Epithelial cell of proximal tubule (primary cell): ENCODE measurements around the gene FBXW9. TPM values are rescaled to one million over a fixed set of nuclear protein-coding genes. Genes with fewer than 3 reads are reported as not detected.
"Not testable (repeated sequence)": the region's sequence is repeated elsewhere in the genome, so short reads cannot be mapped to it uniquely, and the experiment has no call there.

Source experiments
- DNase-seq: peaks from one replicate; pipeline ENCODE4 v3.0.0-alpha.2; 2011; ENCODE audit warnings: low read depth
- H3K4me3 ChIP-seq: 2 replicates; pipeline ENCODE4 v1.5.1; 2011; ENCODE audit warnings: low read depth, mild to moderate bottlenecking, low read length
- total RNA-seq: library from RNA; depleted of rRNA; stranded (reverse); fragments of >200 nt; gene quantifications from 2 replicates; pipeline ENCODE4 v1.2.3, GENCODE V29; 2015
- TF ChIP-seq, protein P1 (sequence below): conservative IDR thresholded peaks from 2 replicates; pipeline ENCODE4 v1.5.1; 2012; ENCODE audit warnings: low read depth, mild to moderate bottlenecking, low read length

Gene FBXW9
- total RNA-seq, 1 donor from 2014 or later: 18.5 TPM

DNA sequence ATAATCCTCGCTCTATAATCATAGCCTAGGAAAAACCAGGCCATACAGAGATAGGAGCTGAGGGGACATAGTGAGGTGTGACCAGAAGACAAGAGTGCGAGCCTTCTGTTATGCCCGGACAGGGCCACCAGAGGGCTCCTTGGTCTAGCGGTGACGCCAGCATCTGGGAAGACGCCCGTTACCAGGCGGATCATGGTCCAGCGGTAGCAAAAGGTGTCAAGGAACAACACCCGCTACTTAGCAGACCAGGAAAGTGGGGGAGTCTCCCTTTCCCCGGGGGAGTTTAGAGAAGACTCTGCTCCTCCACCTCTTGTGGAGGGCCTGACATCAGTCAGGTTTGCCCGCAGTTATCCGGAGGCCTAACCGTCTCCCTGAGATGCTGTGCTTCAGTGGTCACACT lies 15.6 kb upstream of the FBXW9 start:
- DNase-seq: not testable (repeated sequence)
- TF ChIP-seq, protein P1, sequence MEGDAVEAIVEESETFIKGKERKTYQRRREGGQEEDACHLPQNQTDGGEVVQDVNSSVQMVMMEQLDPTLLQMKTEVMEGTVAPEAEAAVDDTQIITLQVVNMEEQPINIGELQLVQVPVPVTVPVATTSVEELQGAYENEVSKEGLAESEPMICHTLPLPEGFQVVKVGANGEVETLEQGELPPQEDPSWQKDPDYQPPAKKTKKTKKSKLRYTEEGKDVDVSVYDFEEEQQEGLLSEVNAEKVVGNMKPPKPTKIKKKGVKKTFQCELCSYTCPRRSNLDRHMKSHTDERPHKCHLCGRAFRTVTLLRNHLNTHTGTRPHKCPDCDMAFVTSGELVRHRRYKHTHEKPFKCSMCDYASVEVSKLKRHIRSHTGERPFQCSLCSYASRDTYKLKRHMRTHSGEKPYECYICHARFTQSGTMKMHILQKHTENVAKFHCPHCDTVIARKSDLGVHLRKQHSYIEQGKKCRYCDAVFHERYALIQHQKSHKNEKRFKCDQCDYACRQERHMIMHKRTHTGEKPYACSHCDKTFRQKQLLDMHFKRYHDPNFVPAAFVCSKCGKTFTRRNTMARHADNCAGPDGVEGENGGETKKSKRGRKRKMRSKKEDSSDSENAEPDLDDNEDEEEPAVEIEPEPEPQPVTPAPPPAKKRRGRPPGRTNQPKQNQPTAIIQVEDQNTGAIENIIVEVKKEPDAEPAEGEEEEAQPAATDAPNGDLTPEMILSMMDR: peak; percentile 8

DNA sequence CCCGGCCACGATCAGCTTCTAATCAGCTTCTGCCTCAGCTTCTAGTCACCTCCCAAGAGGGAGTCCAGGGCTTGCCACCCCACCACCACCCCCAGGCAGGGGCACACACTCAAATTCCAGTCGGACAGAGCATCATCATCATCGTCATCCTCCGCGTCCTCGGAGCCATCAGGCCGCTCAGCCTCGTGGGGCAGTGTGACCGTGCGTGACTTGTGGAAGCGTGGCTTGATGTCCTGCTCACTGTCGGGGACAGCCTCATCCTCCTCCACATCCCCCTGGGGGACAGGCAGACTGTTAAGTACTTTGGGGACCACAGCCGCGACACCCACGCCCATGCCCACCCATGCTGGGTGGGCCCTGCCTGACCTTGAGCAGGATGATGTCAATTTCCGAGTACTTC lies 14.8 kb upstream of the FBXW9 start:
- DNase-seq: no peak
- H3K4me3 ChIP-seq: no peak overlapping the region
- TF ChIP-seq, protein P1: no peak

More for the DNA sequence above, 15.6 kb upstream of the FBXW9 start:
- H3K4me3 ChIP-seq: not testable (repeated sequence)

DNA sequence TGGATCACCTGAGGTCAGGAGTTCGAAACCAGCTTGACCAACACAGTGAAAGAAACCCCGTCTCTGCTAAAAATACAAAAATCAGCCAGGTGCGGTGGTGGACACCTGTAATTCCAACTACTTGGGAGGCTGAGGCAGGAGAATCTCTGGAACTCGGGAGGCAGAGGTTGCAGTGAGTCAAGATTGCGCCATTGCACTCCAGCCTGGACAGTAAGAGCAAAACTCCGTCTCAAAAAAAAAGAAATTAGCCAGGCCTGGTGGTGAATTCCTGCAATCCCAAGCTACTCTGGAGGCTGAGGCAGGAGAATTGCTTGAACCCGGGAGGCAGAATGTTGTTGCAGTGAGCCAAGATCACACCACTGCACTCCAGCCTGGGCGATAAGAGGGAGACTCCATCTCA lies 12.2 kb upstream of the FBXW9 start:
- DNase-seq: no peak
- TF ChIP-seq, protein P1: no peak
- no peak overlapping the region for H3K4me3 ChIP-seq

DNA sequence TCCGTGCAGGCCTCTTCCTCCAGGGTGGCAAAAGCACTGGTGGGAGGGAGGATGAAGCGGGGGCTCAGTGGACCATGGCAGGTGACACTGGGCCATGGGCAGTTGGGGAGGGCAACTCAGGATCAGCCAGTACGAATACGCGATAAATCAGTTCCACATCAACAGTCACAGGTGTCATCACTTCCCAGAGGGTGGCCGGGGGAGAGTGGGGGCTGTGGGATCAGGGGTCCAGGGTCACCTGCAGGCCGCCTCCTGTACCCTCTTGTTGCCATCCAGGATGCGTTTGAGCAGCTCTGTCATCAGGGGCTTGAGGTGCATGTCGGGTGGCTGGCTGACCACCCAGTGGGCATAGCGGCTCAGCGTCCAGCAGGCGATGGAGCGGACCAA lies 9.9 kb upstream of the FBXW9 start:
- no peak overlapping the region for H3K4me3 ChIP-seq
- no peak for DNase-seq
- TF ChIP-seq, protein P1: no peak

DNA sequence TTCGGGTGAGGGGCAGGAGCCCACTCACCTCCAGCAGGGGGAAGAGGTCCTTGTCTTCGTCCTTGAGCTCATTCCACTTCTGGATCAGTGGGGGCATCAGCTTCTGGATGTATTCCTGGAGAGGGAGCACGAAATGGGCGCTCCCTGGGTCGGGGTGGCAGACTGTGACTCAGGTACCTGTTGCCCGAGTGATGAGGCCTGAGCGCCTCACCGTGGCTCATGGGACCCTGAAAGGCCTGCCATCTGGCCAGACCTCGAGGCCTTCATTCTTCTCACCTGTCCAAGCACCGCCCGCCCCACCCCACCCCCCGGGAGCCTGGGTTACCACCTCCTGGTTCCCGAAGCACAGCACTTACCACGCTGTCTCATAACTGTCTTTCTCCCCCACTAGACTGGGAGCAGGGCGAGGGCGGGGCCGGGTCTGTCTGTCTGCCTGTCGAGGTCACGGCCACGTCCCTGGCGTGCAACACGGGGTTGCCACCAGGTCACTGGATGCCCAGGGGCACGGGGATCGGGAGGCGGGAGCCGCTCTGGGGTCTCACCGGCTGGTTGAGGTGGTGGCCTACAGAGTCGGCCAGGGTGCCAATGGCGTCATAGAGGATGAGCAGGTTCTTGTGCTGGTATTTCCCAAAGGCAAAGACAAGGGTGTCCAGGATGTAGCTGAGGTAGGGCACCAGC lies 9.4 kb upstream of the FBXW9 start:
- TF ChIP-seq, protein P1: no peak
- H3K4me3 ChIP-seq: no peak overlapping the region
- DNase-seq: no peak

DNA sequence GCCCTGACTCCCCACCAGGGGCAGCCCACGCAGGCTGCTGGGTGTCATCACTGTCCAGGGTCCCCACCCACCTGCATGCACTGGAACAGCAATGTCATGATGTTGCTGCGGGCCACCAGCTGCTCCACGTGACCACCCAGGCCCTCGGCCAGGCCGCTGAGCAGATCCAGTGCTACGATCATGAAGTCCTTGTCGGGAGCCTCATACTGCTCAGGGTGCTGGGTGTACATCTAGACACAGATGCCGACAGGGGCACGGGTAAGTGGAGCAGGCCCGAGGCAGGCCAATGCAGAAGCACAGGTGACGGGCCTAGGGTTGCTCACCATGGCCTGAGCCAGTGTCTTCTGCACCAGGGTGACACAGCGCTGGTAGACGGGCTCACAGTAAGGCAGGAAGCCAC lies 8.7 kb upstream of the FBXW9 start:
- no peak for DNase-seq
- TF ChIP-seq, protein P1: no peak
- H3K4me3 ChIP-seq: no peak overlapping the region

DNA sequence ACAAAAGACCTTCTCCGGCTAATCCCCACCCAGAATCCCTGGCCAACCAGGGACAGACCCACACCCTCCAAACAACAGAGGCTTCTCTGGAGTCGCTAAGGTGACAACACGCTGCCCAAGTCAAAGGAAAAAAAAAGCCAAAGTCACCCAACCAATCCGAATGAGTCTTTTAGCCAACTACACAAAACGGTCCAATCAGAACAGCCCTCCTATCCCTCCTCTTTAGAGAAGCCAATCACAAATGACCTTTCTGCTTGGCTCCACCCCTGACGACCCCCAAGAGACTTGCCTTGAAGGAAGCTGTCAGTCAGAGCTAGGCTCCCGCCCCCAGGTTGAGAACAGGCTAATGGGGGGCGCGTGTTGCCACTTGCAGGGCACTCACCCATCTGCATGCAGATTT lies 6.6 kb upstream of the FBXW9 start:
- TF ChIP-seq, protein P1: no peak
- no peak overlapping the region for H3K4me3 ChIP-seq
- no peak for DNase-seq
